HFF-Myc (cell line): ENCODE results near the gene CYP19A1.

Experiments
- DNase-seq: peaks from one replicate; pipeline ENCODE4 v3.0.0-alpha.2; 2011; ENCODE audit warnings: low read depth; ENCODE audit errors: extremely low read depth
- H3K4me3 ChIP-seq: replicated peaks from 2 replicates; pipeline ENCODE4 v1.5.1; 2011; ENCODE audit warnings: low read depth, mild to moderate bottlenecking, control low read depth, low read length
- CTCF ChIP-seq: IDR thresholded peaks from 2 replicates; pipeline ENCODE4 v1.5.1; 2012; ENCODE audit warnings: mild to moderate bottlenecking, low read depth, low read length, control low read depth; ENCODE audit errors: missing control alignments

Gene CYP19A1

GRCh38 chr15:51202783-51203182, 135.6 kb downstream of the CYP19A1 start:
- no peak overlapping the region for H3K4me3 ChIP-seq
- no peak for DNase-seq
- TF ChIP-seq CTCF: no peak

GRCh38 chr15:51201581-51201980, 136.8 kb downstream of the CYP19A1 start:
- no peak for DNase-seq
- no peak overlapping the region for H3K4me3 ChIP-seq
- no peak for TF ChIP-seq CTCF

- H3K4me3 ChIP-seq: no peak overlapping the region
- TF ChIP-seq CTCF: no peak
- peak; percentile 38 for DNase-seq
Observed at GRCh38 chr15:51200792-51201191, 137.6 kb downstream of the CYP19A1 start.

GRCh38 chr15:51199541-51199940, 138.9 kb downstream of the CYP19A1 start:
- no peak for DNase-seq
- no peak overlapping the region for H3K4me3 ChIP-seq
- no peak for TF ChIP-seq CTCF

- no peak overlapping the region for H3K4me3 ChIP-seq
- no peak for DNase-seq
- TF ChIP-seq CTCF: no peak
Observed at GRCh38 chr15:51198701-51199232, 139.6 kb downstream of the CYP19A1 start.

GRCh38 chr15:51195459-51195858, 142.9 kb downstream of the CYP19A1 start:
- DNase-seq: no peak
- no peak overlapping the region for H3K4me3 ChIP-seq
- TF ChIP-seq CTCF: no peak

GRCh38 chr15:51193979-51194378, 144.4 kb downstream of the CYP19A1 start:
- TF ChIP-seq CTCF: no peak
- DNase-seq: no peak
- H3K4me3 ChIP-seq: no peak overlapping the region
